ENCODE data around the gene RNU11.

- TF ChIP-seq CTCF (IDR thresholded peaks at IDR 0.05): no peak
- TF ChIP-seq ZFX (IDR thresholded peaks at IDR 0.05; ENCODE audit: borderline replicate concordance): no peak
Measured at GRCh38 chr1:28604962-28605361, 43.4 kb upstream of the RNU11 start.

All from 22Rv1 (cell line).